Measurements from ENCODE around the gene USP12. TPM values are rescaled to one million over a fixed set of nuclear protein-coding genes. Genes with fewer than 3 reads are reported as not detected.
"Not testable (repeated sequence)": the region's sequence is repeated elsewhere in the genome, so short reads cannot be mapped to it uniquely, and the experiment has no call there.

USP12 gene
- total RNA-seq, 1 donor, result 28.2 TPM

DNA sequence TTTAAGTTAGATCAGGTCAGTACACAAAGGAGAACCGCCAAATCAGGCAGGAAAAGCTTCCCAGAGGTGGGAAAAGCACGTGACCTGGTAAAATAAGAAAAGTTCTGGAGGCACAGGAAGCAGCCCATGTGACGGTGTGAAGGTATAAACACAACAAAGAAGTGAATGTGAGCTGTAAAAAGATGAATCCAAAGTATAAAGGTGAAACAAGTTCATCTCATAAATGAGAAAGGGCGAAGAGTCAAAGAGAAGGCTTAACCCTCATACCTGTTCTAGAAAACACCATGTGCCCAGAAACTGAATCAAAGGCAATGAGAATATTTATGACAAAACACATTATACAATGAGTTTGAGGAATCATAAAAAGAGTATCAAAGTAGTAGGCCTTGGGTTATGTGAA, 47.0 kb downstream of the USP12 start:
- TF ChIP-seq, protein P1, sequence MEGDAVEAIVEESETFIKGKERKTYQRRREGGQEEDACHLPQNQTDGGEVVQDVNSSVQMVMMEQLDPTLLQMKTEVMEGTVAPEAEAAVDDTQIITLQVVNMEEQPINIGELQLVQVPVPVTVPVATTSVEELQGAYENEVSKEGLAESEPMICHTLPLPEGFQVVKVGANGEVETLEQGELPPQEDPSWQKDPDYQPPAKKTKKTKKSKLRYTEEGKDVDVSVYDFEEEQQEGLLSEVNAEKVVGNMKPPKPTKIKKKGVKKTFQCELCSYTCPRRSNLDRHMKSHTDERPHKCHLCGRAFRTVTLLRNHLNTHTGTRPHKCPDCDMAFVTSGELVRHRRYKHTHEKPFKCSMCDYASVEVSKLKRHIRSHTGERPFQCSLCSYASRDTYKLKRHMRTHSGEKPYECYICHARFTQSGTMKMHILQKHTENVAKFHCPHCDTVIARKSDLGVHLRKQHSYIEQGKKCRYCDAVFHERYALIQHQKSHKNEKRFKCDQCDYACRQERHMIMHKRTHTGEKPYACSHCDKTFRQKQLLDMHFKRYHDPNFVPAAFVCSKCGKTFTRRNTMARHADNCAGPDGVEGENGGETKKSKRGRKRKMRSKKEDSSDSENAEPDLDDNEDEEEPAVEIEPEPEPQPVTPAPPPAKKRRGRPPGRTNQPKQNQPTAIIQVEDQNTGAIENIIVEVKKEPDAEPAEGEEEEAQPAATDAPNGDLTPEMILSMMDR (IDR thresholded peaks at IDR 0.05; ENCODE audit: insufficient read depth, low read length), result no peak

DNA sequence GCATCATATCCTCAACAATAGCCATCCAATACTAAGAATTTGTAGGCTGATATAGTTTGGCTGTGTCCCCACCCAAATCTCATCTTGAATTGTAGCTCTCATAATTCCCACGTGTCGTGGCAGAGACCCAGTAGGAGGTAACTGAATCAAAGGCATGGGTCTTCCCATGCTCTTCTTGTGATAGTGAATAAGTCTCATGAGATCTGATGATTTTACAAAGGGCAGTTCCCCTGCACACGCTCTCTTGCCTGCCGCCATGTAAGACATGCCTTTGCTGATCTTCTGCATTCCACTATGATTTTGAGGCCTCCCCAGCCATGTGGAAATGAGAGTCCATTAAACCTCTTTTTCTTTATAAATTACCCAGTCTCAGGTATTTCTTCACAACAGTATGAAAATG, 48.2 kb downstream of the USP12 start:
- H3K4me3 ChIP-seq (ENCODE audit: low read depth, low read length), result not testable (repeated sequence)

More for the DNA sequence above, 47.0 kb downstream of the USP12 start:
- DNase-seq (ENCODE audit: low read depth), result no peak
- no peak overlapping the region for H3K4me3 ChIP-seq (ENCODE audit: low read depth, low read length)

DNA sequence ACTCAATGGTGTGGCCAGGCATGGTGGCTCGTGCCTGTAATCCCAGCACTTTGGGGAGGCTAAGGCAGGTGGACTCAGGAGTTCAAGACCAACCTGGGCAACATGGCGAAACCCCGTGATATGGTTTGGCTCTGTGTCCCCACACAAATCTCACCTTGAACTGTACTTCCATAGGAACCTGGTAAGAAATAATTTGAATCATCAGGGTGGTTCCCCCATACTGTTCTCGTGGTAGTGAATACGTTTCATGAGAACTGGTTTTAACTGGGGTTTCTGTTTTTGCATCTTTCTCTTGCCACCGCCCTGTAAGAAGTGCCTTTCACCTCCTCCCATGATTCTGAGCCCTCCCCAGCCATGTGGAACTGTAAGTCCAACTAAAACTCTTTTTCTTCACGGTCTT, 49.6 kb downstream of the USP12 start:
- DNase-seq (ENCODE audit: low read depth), result no peak
- no peak overlapping the region for H3K4me3 ChIP-seq (ENCODE audit: low read depth, low read length)

More for the DNA sequence above, 48.2 kb downstream of the USP12 start:
- DNase-seq (ENCODE audit: low read depth), result not testable (repeated sequence)

DNA sequence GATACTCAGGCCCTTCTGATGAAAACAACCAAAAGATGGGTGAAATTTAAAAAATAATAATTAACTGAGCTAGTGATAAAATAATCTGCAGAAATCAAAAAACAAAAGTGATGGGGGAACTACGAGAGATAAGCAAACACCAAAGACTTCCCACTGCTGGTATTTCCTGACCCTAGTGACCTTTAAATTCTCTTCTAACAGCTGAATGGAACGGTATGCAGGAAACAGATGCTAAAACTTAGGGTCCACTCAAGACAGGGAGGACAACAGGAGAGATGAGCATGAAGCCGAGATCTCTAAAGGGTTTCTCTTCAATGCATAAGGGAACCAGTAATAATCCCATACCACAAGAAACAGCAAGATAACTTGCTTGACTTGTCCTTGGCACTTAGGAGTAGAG, 50.8 kb downstream of the USP12 start:
- TF ChIP-seq, protein P1 (IDR thresholded peaks at IDR 0.05; ENCODE audit: insufficient read depth, low read length), result no peak
- DNase-seq (ENCODE audit: low read depth), result peak; percentile 28

More for the DNA sequence above, 49.6 kb downstream of the USP12 start:
- TF ChIP-seq, protein P1 (IDR thresholded peaks at IDR 0.05; ENCODE audit: insufficient read depth, low read length), result no peak

DNA sequence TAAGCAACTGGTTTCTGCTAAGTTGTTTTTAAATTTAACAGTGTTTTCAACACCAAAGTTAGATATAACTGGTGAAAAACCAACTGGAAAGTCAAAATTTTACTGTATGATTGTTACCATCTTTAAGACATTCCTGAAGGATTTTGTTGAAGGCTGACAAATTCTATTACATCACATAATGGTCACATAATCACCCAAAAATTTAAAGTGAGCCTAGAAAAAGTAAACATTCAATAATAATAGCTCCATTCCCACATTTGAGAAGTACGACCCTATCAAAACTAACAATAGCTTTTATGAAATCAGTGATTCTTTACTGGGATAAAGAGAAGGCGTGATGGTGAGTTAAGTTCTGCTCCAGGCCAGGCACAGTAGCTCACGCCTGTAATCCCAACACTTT, 51.6 kb downstream of the USP12 start:
- TF ChIP-seq, protein P1 (IDR thresholded peaks at IDR 0.05; ENCODE audit: insufficient read depth, low read length), result no peak
- no peak overlapping the region for H3K4me3 ChIP-seq (ENCODE audit: low read depth, low read length)
- peak; percentile 7 for DNase-seq (ENCODE audit: low read depth)

More for the DNA sequence above, 50.8 kb downstream of the USP12 start:
- H3K4me3 ChIP-seq (ENCODE audit: low read depth, low read length), result no peak overlapping the region

DNA sequence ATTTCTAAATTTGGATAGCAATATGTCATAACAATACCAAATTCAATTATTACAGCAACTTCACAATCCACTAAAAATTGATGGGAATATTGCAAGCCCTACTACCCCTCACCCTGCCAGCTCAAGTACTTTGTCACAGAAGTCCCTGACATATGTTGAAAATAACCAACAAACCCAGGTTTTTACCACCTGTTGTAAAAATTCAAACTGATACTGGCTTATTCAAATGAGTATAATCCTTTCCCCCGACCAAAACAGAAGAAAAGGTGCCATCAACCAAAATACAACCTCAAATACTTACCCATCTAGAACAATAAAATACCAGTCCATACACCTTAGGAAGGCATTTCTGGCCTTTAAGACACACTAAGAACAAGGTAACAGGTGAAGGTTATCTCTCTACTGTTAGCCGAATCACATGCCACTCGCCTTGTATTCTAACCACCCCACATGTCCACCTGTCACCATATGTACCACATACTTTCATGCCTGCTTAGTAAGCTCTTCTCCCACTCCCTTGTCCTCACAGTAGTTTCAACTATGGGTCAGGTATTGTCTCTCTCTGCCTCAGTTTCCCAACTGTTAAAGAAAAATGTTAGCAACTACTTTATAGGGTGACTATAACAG, 53.1 kb downstream of the USP12 start:
- H3K4me3 ChIP-seq (ENCODE audit: low read depth, low read length), result no peak overlapping the region
- TF ChIP-seq, protein P1 (IDR thresholded peaks at IDR 0.05; ENCODE audit: insufficient read depth, low read length), result no peak
- no peak for DNase-seq (ENCODE audit: low read depth)

DNA sequence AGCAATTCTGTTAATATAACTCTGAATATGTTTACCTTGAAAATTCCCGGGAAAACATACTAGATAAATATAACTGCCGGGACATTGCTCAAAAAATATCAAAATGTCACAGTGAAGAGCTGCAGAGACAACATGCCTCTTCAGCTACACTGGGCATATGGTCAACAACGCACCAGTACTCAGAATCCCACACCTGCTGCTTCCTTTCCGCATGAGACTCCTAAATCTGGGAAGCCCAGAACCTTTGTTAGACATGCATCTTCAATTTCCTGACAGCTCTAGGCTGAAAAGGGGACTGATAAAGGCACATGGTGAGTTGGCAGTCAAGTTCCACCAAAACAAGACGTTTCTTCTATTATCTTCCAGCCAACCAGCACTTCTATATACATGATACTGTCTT, 53.7 kb downstream of the USP12 start:
- TF ChIP-seq, protein P1 (IDR thresholded peaks at IDR 0.05; ENCODE audit: insufficient read depth, low read length), result no peak
- no peak for DNase-seq (ENCODE audit: low read depth)

More for the DNA sequence above, 53.7 kb downstream of the USP12 start:
- H3K4me3 ChIP-seq (ENCODE audit: low read depth, low read length), result no peak overlapping the region

Data from fibroblast of the aortic adventitia (primary cell).